GM21515 (cell line): ENCODE measurements around the gene DISC1.
"Not testable (repeated sequence)": the region's sequence is repeated elsewhere in the genome, so short reads cannot be mapped to it uniquely, and the experiment has no call there.

ENCODE experiments used
- ATAC-seq: cut with Tn5 transposase; IDR thresholded peaks from one replicate; pipeline ENCODE4 v1.9.1; 2021; ENCODE audit not compliant: unreplicated experiment

DISC1 gene

GRCh38 chr1:231605149-231606100, 21.2 kb upstream of the DISC1 start:
- ATAC-seq: no peak

- no peak for ATAC-seq
These were observed 19.9 kb upstream of the DISC1 start for GRCh38 chr1:231606712-231607111.

- ATAC-seq: no peak
These were observed 16.2 kb upstream of the DISC1 start for GRCh38 chr1:231610388-231610787.

DNA sequence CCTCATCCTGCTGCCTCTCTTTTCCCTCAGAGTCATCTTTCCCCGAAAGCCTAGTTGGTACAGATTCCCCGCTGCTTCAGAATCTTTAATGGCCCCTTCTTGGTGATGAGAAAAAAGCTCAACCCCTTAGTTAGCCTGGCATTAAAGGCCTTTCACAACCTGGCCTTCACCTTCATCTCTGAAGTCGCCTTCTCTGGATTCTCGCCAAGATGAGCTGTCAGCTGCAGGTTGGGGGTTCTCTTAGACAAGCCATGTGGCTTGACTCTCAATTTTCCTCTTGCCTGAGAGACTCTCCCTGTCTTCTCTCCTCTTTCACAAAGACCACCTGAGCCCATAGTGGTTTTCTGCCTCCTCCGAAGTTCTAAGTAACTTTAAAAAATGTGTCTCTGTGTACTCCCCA, 15.5 kb upstream of the DISC1 start:
- ATAC-seq: no peak

DNA sequence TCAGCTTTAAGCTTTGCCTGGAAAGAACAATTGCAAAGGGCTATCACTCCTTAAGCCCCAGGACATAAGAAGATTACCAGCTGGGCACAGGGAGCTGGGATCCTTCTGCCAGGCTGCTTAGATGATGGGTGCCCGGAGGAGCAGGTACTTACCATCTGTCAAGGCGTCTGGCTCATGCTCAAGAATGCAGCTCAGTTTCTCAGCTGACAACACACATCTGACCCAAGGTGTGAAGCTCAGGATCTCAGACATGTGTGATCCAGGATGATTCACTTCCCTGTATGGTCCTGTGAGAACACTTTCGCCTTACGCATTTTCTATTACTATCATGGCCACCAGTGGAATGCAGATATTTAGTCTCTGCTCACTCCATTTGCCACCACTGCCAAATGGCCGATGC, 14.7 kb upstream of the DISC1 start:
- no peak for ATAC-seq

- ATAC-seq: peak; percentile 97
These were observed 14.0 kb upstream of the DISC1 start for GRCh38 chr1:231612393-231613089.

GRCh38 chr1:231613419-231614349, 12.9 kb upstream of the DISC1 start:
- ATAC-seq: no peak

GRCh38 chr1:231616667-231617066, 9.9 kb upstream of the DISC1 start:
- ATAC-seq: no peak

- ATAC-seq: no peak
These were observed 7.9 kb upstream of the DISC1 start for GRCh38 chr1:231618609-231619256.

GRCh38 chr1:231619257-231619634, 7.3 kb upstream of the DISC1 start:
- ATAC-seq: no peak

GRCh38 chr1:231625042-231625441, 1.5 kb upstream of the DISC1 start:
- ATAC-seq: not testable (repeated sequence)

GRCh38 chr1:231625975-231626534, 535 bp upstream of the DISC1 start:
- no peak for ATAC-seq

GRCh38 chr1:231626951-231627614, 493 bp downstream of the DISC1 start:
- peak; percentile 59 for ATAC-seq

DNA sequence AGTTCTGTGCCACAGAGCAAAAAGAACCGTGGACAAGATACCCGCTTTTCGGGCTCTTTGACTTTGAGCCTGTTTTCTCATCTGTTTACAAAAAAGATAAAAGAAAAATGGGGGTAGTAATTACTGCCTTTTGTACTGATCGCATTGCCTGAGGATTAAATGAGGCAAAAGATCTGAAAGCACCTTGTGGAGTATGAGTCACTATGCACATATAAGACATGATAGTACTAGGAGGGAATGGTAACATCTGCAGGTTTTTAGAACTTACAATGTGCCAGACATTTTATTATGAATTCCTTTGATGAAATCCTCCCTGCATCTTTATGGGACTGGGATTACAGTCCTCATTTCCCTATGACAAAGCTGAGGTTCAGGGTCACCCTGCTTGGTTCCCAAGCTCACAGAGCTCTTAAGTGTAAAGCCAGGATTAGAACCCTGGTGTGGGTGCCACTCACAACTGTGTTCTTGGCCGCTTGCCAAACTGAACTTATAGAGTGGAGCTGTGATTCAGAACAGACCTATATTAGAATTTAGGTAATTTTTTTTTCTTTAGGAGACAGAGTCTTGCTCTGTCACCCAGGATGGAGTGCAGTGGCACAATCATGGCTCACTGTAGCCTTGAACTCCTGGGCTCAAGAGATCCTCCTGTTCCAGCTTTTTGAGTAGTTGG, 1.8 kb downstream of the DISC1 start:
- no peak for ATAC-seq

DNA sequence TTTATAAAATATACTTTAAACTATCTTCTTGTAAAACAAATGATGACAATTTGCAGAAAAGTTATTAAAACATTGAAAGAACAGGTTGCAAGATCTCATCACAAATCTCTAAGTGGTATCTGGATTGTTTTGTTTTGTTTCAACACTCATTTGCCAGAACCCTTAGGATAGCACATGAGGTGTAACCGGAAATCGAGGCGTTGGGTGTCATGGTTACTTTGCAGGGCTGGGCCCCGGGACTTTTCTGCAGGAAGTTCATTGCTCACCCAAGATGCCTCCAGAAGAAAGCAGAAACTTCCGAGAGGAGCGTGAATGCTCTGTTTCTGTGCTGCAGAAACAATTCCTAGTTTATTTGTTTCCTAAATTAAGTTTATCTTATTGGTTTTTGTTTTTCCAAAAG, 2.5 kb downstream of the DISC1 start:
- no peak for ATAC-seq

GRCh38 chr1:231630558-231631205, 4.1 kb downstream of the DISC1 start:
- ATAC-seq: no peak

DNA sequence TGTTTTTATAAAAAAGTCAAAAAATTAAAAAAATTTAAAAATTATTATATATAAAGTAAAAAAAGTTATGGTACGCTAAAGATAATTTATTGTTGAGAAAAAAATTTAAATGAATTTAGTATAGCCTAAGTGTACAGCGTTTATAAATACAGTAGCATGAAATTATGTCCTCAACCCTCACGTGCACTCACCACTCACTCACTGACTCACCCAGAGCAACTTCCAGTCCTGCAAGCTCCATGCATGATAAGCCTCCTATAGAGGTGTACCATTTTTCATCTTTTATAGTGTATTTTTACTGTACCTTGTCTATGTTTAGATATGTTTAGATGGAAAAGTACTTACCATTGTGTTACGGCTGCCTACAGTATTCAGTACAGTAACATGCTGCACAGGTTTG, 5.1 kb downstream of the DISC1 start:
- ATAC-seq: no peak

DNA sequence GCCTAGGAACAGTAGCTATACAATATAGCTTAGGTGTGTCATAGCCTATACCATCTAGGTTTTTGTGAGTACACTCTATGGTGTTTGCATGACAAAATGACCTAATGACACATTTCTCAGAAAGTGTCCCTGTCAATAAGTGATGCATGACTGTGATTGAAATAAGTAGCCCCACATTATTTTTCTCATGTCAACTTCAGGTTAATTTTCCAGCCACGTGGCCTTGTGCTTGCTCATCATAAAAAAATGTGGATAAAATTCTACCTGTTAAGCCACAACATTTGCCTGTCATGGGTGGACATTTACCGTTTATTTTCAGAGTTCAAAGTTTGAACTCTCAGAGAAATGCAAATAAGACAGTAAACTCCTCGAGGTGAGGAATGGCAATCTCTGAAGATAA, 5.5 kb downstream of the DISC1 start:
- no peak for ATAC-seq
